ENCODE measurements around the gene SIT1.
A peak's percentile ranks its signal among the peaks of the same experiment; 100 is the strongest.
"Not testable (repeated sequence)": the region's sequence is repeated elsewhere in the genome, so short reads cannot be mapped to it uniquely, and the experiment has no call there.

The SIT1 gene

DNA sequence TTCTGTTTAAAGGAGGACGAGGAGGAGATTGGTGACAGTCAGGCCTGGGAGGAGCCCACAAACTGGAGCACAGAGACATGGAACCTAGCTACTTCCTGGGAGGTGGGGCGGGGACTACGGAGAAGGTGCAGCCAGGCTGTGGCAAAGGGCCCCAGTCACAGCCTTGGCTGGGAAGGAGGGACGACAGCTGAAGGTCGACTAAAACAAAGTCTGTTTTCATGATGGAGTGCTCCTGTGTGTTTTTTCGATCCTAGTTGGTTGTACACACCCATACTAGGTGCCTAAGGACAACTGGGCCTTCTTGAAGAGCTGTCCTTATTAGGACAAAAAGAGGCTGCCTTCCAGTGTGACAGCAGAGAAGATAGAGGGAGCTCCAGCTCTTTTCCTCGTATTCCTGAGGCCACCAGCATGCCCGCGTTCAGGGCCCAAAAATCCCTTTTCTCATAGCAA is 10.3 kb upstream of the SIT1 start:
- DNase-seq (ENCODE audit: low spot score), result peak; percentile 62

DNA sequence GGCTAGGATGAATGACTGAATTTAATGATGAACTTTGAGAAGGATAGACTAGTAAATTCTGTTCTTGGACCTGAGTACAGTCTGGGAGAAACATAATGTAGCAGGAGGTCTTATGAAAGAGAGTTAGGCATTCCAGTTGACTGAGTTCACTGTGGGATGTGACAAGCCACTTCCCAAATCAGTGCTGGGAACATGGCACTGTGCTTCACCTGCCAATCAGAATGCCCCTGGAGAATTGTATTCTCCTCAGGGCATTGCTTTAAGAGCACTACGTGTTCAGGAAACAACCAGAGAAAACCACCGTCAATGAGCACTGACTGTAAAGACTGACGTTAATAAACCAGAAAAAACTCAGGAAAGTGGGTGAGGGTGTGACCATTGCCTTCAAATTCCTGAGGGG is 8.6 kb upstream of the SIT1 start:
- no peak for DNase-seq (ENCODE audit: low spot score)

DNA sequence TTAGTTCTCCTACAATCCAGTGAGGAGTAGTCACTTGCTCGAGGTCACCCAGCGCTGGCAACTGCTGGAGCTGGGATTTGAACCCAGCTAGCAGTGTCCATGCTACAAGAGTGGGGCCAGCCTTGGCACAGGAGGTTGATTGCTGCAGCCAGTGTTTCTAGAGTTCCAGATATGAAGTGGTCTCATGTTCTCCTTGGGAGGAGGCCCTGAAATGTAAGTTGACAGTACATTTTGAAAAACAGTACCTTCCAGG is 8.2 kb upstream of the SIT1 start:
- no peak for DNase-seq (ENCODE audit: low spot score)

DNA sequence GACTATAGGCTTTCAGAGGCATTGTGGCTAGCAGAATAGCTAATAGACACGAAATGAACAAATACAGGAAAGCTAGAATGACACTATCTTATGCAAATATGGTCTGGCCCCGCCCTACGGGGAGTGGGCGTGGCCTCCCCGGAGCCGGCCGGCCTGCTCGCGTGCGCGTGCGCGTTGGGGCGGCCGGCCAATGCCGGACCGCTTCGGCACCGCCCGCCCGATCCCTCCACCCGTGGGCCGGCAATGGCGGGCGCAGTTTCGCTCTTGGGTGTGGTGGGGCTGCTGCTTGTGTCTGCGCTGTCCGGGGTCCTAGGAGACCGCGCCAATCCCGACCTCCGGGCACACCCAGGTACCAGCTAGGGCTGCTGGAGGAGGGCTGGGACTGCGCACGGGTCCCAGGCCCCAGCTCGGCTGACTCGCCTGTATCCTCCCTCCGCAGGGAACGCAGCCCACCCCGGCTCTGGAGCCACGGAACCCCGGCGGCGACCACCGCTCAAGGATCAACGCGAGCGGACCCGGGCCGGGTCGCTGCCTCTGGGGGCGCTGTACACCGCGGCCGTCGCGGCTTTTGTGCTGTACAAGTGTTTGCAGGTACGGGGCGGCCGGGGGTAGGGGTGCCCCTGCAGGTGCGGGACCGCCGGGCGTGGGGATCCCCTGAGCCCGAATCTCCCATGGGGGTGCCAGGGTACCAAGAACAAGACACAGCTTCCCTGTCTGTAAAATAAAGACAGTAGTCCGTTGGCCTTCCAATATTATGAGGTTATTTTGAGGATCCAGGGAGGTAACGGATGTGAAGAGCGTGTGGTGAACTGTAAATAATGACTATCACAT is 7.6 kb upstream of the SIT1 start, which contains the start of gene CCDC107:
CCDC107 (plus strand) TSS at position 156 of the 831 bp plus-strand sequence; CDS start at position 244, 88 bp downstream.
- DNase-seq (ENCODE audit: low spot score), result no peak

DNA sequence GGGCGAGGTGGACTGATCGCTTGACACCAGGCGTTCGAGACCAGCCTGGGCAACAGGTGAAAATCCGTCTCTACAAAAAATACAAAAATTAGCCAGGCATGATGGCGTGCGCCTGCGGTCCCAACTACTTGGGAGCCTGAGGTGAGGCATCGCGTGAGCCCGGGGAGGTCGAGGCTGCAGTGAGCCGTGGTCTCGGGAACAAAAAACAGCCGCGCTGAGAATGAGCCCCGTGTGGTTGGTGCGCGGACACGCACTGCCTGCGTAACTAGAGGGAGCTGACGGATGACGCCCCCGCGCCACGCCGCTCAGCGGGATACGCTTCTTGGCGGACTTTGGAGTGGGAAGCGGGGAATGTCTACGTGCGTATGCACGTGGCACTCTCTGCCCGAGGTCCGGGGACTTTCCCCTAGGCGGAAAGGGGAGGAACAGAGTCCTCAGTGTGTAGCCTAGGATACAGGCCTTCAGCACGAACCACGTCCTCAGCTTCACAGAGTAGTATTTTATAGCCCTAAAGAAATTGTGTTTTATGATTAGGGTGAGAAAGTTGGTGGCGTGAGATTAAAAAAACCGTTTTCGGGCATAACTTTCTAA is 6.9 kb upstream of the SIT1 start, which contains the start of gene RMRP:
RMRP (minus strand) TSS at position 474 of the 591 bp plus-strand sequence.
- DNase-seq (ENCODE audit: low spot score), result peak; percentile 100

DNA sequence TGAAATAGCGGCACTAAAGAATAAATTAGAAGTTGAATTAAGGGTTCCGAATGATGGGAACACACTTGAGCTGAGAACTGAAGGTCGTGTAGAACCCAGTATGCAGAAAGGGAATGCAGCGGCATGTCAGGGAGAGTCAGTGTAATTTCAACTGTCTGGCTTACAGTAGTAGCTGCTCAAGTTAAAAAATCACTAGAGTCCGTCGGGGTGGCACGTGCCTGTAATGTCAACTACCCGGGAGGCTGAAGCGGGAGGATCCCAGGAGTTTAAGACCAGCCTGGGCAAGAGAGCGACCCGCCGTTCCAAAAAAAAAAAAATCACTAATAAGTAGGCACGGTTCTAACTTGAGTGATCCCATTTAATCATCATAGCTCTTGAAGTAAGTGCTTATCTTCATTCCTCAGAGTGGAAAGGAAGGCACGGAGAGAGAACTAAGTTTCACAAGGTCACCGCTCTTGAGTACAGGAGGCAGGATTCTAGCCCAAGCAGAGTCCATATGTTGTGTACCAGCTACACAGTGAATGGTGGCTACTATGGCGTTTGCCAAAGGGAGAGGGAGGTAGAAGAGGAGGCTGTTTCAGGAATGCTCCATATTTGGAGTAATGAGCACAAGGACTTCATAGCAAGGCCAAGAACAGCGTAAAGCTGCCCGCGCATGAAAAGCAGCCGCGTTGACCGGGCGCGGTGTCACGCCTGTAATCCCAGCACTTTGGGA is 6.3 kb upstream of the SIT1 start:
- DNase-seq (ENCODE audit: low spot score), result peak; percentile 66

DNA sequence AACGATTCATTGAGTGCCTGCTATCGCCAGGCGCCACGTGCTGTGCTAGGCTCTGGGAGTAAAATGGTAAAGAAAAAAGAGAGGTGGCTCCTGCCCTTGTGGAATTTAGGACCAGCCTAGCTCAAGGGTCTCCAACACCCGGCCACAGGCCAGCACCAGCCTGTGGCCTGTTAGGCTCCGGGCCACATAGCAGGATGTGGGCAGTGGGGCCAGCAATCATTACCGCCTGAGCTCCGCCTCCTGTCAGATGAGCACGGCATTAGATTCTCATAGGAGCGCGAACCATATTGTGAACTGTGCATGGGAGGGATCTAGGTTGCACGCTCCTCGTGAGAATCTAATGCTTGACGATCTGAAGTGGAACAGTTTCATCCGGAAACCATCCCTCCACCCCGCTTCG is 5.6 kb upstream of the SIT1 start:
- DNase-seq (ENCODE audit: low spot score), result no peak

DNA sequence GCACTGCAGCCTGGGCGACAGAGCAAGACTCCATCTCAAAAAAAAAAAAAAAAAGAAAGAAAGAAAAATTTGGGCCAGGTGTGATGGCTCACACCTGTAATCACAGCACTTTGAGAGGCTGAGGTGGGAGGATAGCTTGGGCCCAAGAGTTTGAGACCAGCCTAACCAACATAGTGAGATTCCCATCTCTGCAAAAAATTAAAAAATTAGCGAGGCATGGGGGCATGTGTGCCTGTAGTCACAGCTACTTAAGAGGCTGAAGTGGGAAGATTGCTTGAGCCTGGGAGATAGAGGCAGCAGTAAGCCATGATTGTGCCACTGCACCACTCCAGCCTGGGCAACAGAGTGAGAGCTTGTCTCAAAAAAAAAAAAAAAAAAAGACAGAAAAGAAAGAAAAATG is 2.9 kb upstream of the SIT1 start:
- DNase-seq (ENCODE audit: low spot score), result no peak

DNA sequence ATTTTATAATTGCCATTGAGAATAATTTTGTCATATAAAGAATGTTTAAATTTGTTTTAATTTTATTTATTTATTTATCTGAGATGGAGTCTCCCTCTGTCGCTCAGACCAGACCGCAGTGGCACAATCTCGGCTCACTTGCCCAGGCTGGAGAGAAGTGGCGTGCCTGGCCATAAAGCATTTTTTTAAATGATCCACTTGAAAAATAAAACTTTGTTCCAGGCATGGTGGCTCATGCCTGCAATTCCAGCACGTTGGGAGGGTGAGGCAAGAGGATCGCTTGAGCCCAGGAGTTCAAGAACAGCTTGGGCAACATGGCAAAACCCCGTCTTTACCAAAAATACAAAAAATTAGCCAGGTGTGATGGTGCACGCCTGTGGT is 2.1 kb upstream of the SIT1 start:
- DNase-seq (ENCODE audit: low spot score), result no peak

DNA sequence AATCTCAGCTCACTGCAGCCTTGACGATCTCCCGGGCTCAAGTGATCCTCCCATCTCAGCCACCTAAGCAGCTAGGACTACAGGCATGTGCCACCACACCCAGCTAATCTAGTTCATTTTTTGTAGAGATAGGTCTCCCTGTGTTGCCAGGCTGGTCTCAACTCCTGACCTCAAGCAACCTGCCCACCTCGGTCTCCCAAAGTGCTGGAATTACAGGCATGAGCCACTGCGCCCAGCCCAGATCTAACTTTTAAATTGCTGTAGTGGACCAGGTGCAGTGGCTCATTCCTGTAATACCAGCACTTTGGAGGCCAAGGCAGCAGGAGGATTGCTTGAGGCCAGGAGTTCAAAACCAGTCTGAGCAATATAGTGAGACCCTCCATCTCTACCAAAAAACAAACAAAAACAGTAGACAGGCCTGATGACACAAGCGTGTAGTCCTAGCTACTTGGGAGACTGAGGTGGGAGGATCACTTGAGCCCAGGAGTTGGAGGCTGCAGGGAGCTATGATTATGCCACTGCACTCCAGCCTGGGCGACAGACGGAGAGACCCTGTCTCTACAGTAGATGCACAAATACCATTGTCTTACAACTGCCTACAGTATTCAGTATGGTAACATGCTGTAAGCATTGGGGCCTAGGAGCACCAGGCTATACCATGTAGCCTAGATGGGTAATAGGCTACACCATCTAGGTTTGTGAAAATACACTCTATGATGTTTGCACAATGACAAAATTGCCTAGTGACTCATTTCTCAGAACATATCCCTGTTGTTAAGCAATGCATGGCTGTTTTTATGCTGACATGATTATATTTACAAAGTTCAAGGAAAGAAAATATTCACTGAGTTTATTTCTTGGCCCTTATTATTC is 1.5 kb upstream of the SIT1 start:
- no peak for DNase-seq (ENCODE audit: low spot score)

DNA sequence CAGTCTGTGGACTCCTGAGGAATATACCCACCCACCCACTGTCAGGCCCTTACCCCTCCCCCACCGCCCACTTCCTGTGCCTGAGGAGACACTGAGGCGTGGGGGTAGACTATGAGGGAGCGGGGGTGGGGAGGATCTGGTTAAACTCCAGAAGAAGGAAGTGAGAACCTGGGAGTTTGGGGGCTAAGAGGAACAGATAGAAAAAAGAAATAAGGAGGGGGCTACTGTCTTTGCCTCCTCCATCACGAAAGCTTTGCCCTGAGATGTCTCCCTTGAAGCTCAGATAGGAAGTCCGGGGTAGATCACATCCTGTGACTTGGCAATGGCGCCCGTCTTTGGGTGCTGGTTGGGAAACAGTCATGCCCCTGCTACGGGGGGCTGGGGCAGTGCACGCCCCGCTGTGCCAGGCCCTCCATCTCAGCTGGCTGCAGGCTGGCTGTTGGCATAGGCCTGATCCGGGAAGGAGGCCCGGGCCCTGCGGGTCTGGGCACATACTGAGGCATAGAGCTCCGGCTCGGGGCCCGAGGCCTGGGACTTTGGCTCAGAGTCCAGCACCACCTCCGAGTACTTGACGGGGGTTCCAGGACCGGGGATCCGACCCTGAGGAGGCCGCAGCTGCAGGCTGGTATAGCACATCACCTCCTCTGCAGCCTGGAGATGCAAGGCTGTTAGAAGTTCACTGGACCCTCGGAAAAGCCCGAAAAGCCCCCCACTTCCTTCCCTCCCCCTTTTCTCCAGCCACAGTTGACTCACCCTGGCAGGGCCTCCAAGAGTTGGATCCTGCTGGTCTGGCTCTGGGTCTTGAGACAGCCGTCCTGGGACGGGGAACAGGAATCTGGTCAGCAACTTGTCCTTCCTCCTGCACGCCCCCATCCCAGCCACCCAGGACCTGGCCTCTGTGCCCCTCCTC is 1.0 kb downstream of the SIT1 start:
- DNase-seq (ENCODE audit: low spot score), result no peak

DNA sequence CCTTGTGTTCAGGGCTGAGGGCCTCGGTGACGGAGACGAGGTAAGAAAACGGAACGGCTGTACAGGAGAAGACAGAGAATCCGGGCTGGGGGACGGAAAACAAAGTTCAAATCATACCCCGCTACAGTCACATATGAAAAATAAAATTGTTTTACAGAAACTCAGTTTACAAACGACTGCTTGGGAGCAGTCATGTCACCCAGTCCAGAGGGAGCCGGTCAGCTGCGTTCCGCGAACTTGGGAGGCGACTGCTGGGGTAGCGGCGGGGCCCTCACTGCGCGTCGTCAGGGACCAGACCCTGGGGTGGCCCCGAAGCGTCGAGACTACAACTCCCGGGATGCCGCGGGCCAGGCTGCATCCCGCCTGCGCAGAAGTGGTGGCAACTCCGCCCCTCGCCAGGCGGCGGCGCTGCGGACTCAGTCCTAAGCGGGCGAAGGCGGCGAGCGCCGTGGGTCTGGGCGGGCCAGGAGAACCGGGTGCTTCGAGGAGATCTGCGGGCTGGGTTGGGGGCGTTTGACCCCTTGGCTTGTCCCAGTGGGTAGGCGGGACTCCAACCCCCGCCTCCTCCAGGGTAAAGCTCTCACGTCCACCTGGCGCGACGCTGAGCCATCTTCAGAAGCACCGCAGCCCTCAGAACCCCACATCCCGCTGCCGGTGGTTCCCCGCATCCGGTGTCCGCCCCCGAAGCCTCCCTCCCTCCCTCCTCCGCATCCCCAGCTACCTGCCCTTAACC is 4.0 kb downstream of the SIT1 start:
- peak; percentile 85 for DNase-seq (ENCODE audit: low spot score)

DNA sequence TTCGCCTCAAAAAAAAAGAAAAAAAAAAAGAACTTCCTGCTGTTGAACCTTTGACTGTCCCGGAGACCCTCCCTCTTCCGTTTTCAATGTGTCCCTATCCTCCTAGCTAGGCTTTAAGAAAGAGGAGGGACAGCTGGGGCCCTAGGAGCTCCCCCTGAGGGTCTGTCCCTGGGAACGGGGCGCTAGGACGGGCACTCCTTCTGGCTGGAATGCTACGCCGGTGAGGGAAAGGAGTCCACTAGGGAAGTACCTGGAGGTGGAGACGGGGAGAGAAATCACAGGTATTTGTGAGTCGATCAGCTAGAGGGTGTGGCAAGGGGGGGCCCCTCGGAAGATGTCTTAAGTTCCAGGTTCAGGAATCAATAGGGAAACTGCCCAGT is 4.6 kb downstream of the SIT1 start:
- no peak for DNase-seq (ENCODE audit: low spot score)

DNA sequence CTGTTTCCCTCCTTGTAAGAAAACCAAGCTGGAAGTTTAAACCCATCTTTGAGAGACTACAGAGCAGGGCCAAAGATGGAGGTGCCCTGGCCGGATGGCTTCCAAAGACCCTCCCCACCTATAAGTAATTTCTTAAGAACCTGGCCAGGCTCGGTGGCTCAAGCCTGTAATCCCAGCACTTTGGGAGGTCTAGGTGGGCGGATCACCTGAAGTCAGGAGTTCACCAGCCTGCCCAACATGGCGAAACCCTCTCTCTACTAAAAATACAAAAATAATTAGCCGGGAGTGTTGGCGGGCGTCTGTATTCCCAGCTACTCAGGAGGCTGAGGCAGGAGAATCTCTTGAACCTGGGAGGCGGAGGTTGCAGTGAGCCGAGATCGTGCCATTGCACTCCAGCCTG is 5.0 kb downstream of the SIT1 start:
- not testable (repeated sequence) for DNase-seq (ENCODE audit: low spot score)

DNA sequence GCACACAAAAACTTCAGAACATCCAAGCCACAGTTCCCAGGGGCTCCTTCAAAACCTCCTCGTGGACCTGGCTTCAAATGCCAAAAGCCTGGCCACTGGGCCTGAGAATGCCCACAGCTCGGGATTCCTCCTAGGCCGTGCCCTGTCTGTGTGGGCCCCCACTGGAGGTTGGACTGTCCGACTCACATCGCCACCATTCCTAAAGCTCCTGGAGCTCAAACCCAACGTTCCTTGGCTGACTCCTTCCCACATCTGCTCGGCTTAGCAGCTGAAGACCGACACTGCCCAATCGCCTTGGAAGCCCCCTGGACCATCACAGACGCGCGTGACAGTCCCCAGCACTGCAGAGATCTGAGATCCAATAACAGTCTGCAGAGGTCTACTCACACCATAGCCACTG is 7.7 kb downstream of the SIT1 start:
- DNase-seq (ENCODE audit: low spot score), result no peak

DNA sequence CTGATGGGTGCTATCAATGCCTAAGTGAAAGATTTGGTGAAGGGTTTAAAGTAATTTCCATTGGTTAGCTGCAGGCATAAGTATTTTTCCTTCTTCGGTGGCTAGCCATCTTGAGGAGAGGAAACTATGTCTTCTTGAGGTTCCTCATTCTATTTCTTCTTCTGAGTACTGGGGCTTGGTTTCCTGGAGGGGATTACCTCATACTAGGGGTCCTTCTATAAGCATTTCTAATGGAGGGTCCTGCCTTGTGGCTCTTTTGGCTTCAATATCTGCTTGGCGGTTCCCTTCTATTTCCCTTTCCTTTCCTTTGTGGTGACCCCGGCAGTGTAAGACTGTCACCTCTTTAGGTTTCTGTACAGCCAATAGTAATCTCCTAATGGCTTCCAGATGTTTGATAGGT is 9.3 kb downstream of the SIT1 start:
- not testable (repeated sequence) for DNase-seq (ENCODE audit: low spot score)

DNA sequence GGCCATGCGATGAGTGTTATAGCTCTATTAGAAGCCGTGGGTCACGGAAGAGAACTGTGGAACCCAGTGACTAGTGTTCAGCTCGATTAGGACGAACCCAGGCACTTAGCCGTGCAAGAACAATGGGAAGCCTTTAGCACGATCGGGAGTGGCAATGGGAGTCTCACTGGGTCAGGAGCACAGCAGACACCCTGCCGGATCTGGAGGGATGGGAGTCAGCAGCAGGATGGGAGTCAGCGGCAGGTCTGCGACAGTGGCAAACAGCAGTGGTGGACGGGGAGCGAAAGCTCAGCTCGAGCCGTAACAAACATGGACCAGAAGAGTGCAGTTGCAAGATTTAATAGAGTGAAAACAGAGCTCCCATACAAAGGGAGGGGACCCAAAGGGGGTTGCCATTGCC is 10.3 kb downstream of the SIT1 start:
- DNase-seq (ENCODE audit: low spot score), result not testable (repeated sequence)

DNA sequence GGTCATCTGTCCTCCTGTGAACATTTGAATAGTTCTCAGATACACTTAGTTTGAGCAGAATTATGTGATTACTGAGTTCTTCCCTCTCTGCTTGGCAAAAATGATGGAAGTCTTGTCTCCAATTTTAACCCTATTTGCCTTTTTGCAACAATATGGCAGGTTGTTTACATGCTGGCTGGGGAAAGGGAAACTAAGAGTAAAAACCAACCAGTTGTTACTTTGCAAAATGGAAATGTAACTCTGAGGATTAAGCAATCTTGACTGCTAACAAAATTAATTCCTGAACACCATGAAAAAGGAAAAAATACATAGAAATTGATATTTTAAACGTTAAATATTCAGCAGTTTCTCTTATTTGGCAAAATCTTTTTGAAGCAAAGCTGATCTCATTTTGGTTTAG is 11.1 kb downstream of the SIT1 start:
- DNase-seq (ENCODE audit: low spot score), result no peak

DNA sequence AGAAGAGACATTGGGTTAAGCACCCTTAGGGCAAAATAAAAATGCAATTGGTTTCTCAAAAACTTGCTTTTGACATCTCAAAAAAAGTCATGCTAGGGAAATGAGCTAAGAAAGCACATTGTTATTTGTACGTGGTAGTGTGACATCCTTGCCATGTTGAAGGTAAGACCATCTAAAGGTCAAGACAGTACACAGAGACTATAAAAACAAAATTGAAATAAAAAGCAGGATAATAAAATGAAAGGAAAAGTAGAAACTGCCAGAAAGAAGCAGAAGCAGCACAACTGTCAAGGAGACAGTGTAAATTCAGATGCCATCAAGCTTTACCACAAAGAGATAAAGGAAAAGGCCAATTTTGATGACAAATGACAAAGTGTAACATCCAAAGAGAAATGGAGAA is 11.5 kb downstream of the SIT1 start:
- DNase-seq (ENCODE audit: low spot score), result not testable (repeated sequence)

DNA sequence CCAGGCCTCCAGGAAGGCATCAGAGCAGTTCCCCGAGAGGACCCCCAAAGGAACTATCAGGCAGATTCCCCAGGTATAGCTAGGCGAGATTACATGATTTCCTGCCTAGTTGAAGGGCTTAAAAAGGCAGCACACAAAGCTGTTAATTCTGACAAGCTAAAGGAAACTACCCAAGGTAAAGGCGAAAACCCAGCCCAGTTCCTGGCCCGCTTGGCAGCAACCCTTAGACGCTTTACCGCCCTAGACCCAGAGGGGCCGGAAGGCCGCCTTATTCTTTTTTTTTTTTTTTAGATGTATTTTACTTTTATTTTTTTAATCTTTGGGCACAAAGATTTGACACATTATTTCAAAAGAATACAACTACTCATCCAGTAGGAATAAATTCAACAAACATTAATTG is 12.0 kb downstream of the SIT1 start:
- not testable (repeated sequence) for DNase-seq (ENCODE audit: low spot score)

Measured in pons (tissue), 1 donor.